ENCODE results near the gene PDE11A. TPM values are rescaled to one million over a fixed set of nuclear protein-coding genes. Genes with fewer than 3 reads are reported as not detected.

Gene PDE11A
- total RNA-seq, 1 experiment from 2014 or later: 0.13 TPM

DNA sequence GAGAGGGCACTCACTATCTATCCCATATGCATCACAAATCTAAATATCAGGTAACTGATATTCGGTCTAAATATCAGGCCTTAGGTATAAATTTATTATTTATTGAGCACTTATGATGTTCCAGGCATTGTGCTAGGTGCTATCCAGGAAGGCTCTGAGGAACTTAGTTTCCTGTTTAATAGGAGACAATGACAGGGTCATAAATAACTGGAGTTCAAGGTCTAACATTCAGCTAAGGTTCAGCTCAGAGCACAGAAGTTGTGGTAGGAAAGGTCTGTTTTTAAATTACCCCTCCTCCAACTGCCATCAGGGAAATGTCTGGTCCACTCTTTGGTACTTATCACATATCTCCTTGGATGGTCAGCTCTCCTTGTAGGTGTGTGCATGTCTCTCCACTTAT is 486.4 kb downstream of the PDE11A start:
- Histone ChIP-seq H2BK5ac (ENCODE audit: insufficient read length, low read length) (no peak overlapping the region), H4K20me1 (ENCODE audit: control insufficient read depth, insufficient read depth, insufficient read length) (no peaks in the 10 kb centered on the region), H2AFZ (ENCODE audit: low read length) (no peak overlapping the region), H3K4me2 (ENCODE audit: insufficient read depth, insufficient read length, low read length) (no peak overlapping the region), H2BK20ac (ENCODE audit: low read depth, low read length, poor library complexity, severe bottlenecking) (no peak overlapping the region), H2AK5ac (ENCODE audit: insufficient read length, low read length) (no peak overlapping the region), H3K14ac (ENCODE audit: insufficient read depth, low read length) (no peak overlapping the region), H3K18ac (ENCODE audit: insufficient read length, low read depth, low read length) (no peak overlapping the region), H3K9me3 (ENCODE audit: control insufficient read depth, low read depth, low read length) (no peaks in the 10 kb centered on the region), H4K91ac (ENCODE audit: insufficient read length, low read depth, low read length) (no peak overlapping the region), H2BK120ac (ENCODE audit: low read depth, low read length, poor library complexity, severe bottlenecking) (no peak overlapping the region), H3K23me2 (ENCODE audit: insufficient read length, low read depth, low read length, poor library complexity, severe bottlenecking) (no peaks in the 10 kb centered on the region), H4K8ac (replicated peaks; ENCODE audit: insufficient read length, low read depth, low read length) (no peak overlapping the region), H3K27ac (ENCODE audit: insufficient read length, low read depth, low read length) (no peak overlapping the region), H2BK12ac (ENCODE audit: insufficient read length, low read depth, low read length) (no peak overlapping the region), H3K9ac (ENCODE audit: extremely low read depth, insufficient read length, low read length) (no peak overlapping the region), H3T11ph (ENCODE audit: low read length) (no peak overlapping the region), H3K27me3 (ENCODE audit: insufficient read depth, low read length) (no peaks in the 10 kb centered on the region), H3K4ac (ENCODE audit: low read depth, low read length) (no peak overlapping the region), H2BK15ac (ENCODE audit: low read depth, low read length) (no peak overlapping the region), H4K5ac (ENCODE audit: insufficient read length, low read depth, low read length) (no peak overlapping the region), H3K79me1 (ENCODE audit: insufficient read depth, low read depth, low read length, poor library complexity, severe bottlenecking) (no peaks in the 10 kb centered on the region), H3K56ac (ENCODE audit: insufficient read length, low read depth, low read length) (no peak overlapping the region), H3K23ac (ENCODE audit: insufficient read length, low read depth, low read length) (no peak overlapping the region), H3K79me2 (ENCODE audit: insufficient read depth, low read length) (no peaks in the 10 kb centered on the region), H3K4me1 (ENCODE audit: insufficient read depth, low read length) (no peaks in the 10 kb centered on the region)
- Mint-ChIP-seq H3K27me3 (ENCODE audit: low read depth) (peaks cover 3% of the 10 kb centered on the region; the same call in 1 of the 2 replicates), H3K36me3 (ENCODE audit: insufficient read depth in 1 of 3, low read depth in 3 of 3) (no peaks in the 10 kb centered on the region), H3K4me3 (no peak overlapping the region), H3K4me1 (no peaks in the 10 kb centered on the region), H3K27ac (no peak overlapping the region), H3K9me3 (no peaks in the 10 kb centered on the region)
- DNase-seq: no peak
- TF ChIP-seq, protein P1, sequence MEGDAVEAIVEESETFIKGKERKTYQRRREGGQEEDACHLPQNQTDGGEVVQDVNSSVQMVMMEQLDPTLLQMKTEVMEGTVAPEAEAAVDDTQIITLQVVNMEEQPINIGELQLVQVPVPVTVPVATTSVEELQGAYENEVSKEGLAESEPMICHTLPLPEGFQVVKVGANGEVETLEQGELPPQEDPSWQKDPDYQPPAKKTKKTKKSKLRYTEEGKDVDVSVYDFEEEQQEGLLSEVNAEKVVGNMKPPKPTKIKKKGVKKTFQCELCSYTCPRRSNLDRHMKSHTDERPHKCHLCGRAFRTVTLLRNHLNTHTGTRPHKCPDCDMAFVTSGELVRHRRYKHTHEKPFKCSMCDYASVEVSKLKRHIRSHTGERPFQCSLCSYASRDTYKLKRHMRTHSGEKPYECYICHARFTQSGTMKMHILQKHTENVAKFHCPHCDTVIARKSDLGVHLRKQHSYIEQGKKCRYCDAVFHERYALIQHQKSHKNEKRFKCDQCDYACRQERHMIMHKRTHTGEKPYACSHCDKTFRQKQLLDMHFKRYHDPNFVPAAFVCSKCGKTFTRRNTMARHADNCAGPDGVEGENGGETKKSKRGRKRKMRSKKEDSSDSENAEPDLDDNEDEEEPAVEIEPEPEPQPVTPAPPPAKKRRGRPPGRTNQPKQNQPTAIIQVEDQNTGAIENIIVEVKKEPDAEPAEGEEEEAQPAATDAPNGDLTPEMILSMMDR (conservative IDR thresholded peaks at IDR 0.05): no peak
- no CpG with 5 or more reads among the region's 1 CpG for WGBS (ENCODE audit: extremely low coverage, insufficient read length, low lambda C conversion rate)
